PC-3 (cell line): Measurements from ENCODE around the gene PLA2G3.

Experiments
- CTCF ChIP-seq: fragments of 300-600 bp; sonication (generic); conservative IDR thresholded peaks from 2 replicates; pipeline ENCODE4 v1.5.1; 2017; ENCODE audit warnings: antibody characterized with exemption, low read depth, mild to moderate bottlenecking, low read length
- EZH2 ChIP-seq: fragments of 300-600 bp; sonication (generic); IDR thresholded peaks from one replicate; pipeline ENCODE4 v1.6.1; 2017; ENCODE audit warnings: antibody characterized with exemption, mild to moderate bottlenecking, low read length; ENCODE audit not compliant: unreplicated experiment
- EZH2phosphoT487 ChIP-seq: fragments of 300-600 bp; sonication (generic); IDR thresholded peaks from 2 replicates; pipeline ENCODE4 v1.6.1; 2018; ENCODE audit warnings: mild to moderate bottlenecking, antibody characterized with exemption, low read length, borderline replicate concordance

- peak; percentile 83 for TF ChIP-seq CTCF
- TF ChIP-seq EZH2phosphoT487 = no peak
- TF ChIP-seq EZH2 = no peak
Observed at GRCh38 chr22:31148953-31149627, 8.8 kb upstream of the PLA2G3 start.
